OCI-LY7 (cell line): ENCODE measurements around the gene SERPINH1. TPM values are rescaled to one million over a fixed set of nuclear protein-coding genes. Genes with fewer than 3 reads are reported as not detected.

Experiments used
- BruUV-seq: library from RNA; stranded (reverse); fragments of 400-500 nt; replicated peaks from 2 replicates; lab custom pipeline; 2021; lab: Mats Ljungman, UMichigan
- CTCF ChIA-PET: fragments of 300-600 bp; sonication (Branson Sonifier 250); formaldehyde crosslinking; loops from one replicate; lab custom pipeline; 2022; ENCODE audit warnings: antibody characterized with exemption; ENCODE audit not compliant: unreplicated experiment; lab: Charles Lee
- POLR2A ChIA-PET: fragments of 300-600 bp; sonication (Branson Sonifier 250); formaldehyde crosslinking; loops from one replicate; lab custom pipeline; 2022; ENCODE audit warnings: antibody characterized with exemption; lab: Charles Lee
- DNase-seq: peaks from one replicate; pipeline ENCODE4 v3.0.0-alpha.2; 2015; ENCODE audit warnings: low spot score
- H2AFZ ChIP-seq: fragments of 200-600 bp; sonication (generic), shearing (Covaris generic); 2 replicates; pipeline ENCODE4 v1.6.1; 2014; ENCODE audit warnings: mild to moderate bottlenecking, antibody characterized with exemption, low read length, moderate library complexity
- H3K27ac ChIP-seq: fragments of 200-600 bp; sonication (generic); 2 replicates; pipeline ENCODE4 v1.5.1; 2014; ENCODE audit warnings: mixed run types, low read depth, mild to moderate bottlenecking, moderate library complexity, low read length, inconsistent platforms; ENCODE audit not compliant: poor library complexity, severe bottlenecking
- H3K36me3 ChIP-seq: fragments of 200-600 bp; sonication (generic); 2 replicates; pipeline ENCODE4 v1.6.1; 2014; ENCODE audit warnings: mild to moderate bottlenecking, antibody characterized with exemption, low read length, moderate library complexity, mixed read lengths; ENCODE audit not compliant: insufficient read depth
- H3K4me1 ChIP-seq: fragments of 200-600 bp; sonication (generic); 2 replicates; pipeline ENCODE4 v1.5.1; 2014; ENCODE audit warnings: mild to moderate bottlenecking, low read length; ENCODE audit not compliant: insufficient read depth, poor library complexity, severe bottlenecking
- H3K4me2 ChIP-seq: fragments of 200-600 bp; sonication (generic); 2 replicates; pipeline ENCODE4 v1.6.1; 2014; ENCODE audit warnings: mild to moderate bottlenecking, low read length
- H3K4me3 ChIP-seq: fragments of 200-600 bp; sonication (generic); 2 replicates; pipeline ENCODE4 v1.5.1; 2014; ENCODE audit warnings: mild to moderate bottlenecking, low read depth, low read length; ENCODE audit not compliant: poor library complexity, severe bottlenecking
- H3K79me2 ChIP-seq: fragments of 200-600 bp; sonication (generic); 2 replicates; pipeline ENCODE4 v1.6.1; 2016; ENCODE audit warnings: low read depth, mild to moderate bottlenecking, low read length, moderate library complexity, mixed read lengths; ENCODE audit not compliant: insufficient read depth
- H3K9me2 ChIP-seq: fragments of 200-600 bp; sonication (generic); 2 replicates; pipeline ENCODE4 v1.6.1; 2016; ENCODE audit warnings: mild to moderate bottlenecking, low read length, mixed read lengths; ENCODE audit not compliant: insufficient read depth
- H3K9me3 ChIP-seq: fragments of 200-600 bp; sonication (generic); 2 replicates; pipeline ENCODE4 v1.6.1; 2014; ENCODE audit warnings: mild to moderate bottlenecking, mixed run types, low read length, mixed read lengths
- H4K20me1 ChIP-seq: fragments of 200-600 bp; sonication (generic); 2 replicates; pipeline ENCODE4 v1.6.1; 2014; ENCODE audit warnings: mild to moderate bottlenecking, antibody characterized with exemption, low read length, moderate library complexity, mixed read lengths; ENCODE audit not compliant: insufficient read depth
- CTCF ChIP-seq: fragments of 200-600 bp; sonication (generic); conservative IDR thresholded peaks from 2 replicates; pipeline ENCODE4 v1.5.1; 2014; ENCODE audit warnings: mild to moderate bottlenecking, antibody characterized with exemption, low read length, moderate library complexity, mixed read lengths
- EZH2phosphoT487 ChIP-seq: fragments of 200-600 bp; sonication (generic); IDR thresholded peaks from 2 replicates; pipeline ENCODE4 v1.6.1; 2018; ENCODE audit warnings: low read depth, borderline replicate concordance, mild to moderate bottlenecking, mixed run types, antibody characterized with exemption, low read length, moderate library complexity, mixed read lengths
- intact Hi-C: fragments of 100-400 bp; cut with micrococcal nuclease; formaldehyde crosslinking; loops from one replicate; pipeline ENCODE4 v1.10.0; 2022; ENCODE audit not compliant: unreplicated experiment
- total RNA-seq, 2 experiments: library from RNA; depleted of rRNA in 1 of 2; stranded (reverse); fragments of >200 nt in 1 of 2; shearing (Covaris generic) in 1 of 2; gene quantifications; 2 replicates each; pipeline ENCODE4 v1.2.3, GENCODE V29; 2014 to 2022

The SERPINH1 gene
- total RNA-seq, 2 experiments from 2014 or later, result not detected

GRCh38 chr11:75541193-75542087, 20.6 kb upstream of the SERPINH1 start:
- H3K4me3 ChIP-seq, result no peak overlapping the region
- H3K4me1 ChIP-seq, result peaks cover 12% of the 10 kb centered on the region
- no peaks in the 10 kb centered on the region for H4K20me1 ChIP-seq
- no peak overlapping the region for H3K27ac ChIP-seq
- CTCF ChIA-PET, result no interaction called here
- POLR2A ChIA-PET, result no interaction called here
- no peak overlapping the region for H2AFZ ChIP-seq
- DNase-seq, result no peak
- no peaks in the 10 kb centered on the region for H3K36me3 ChIP-seq
- TF ChIP-seq CTCF (no peak), EZH2phosphoT487 (no peak)
- no peaks in the 10 kb centered on the region for H3K9me2 ChIP-seq
- BruUV-seq, result no TSS peak
- H3K4me2 ChIP-seq, result no peak overlapping the region
- H3K79me2 ChIP-seq, result no peaks in the 10 kb centered on the region
- H3K9me3 ChIP-seq, result no peaks in the 10 kb centered on the region
- intact Hi-C loops, result no loop called here

- no peak overlapping the region for H3K4me2 ChIP-seq
- H3K36me3 ChIP-seq, result no peaks in the 10 kb centered on the region
- intact Hi-C loops, result no loop called here
- BruUV-seq, result no TSS peak
- no peaks in the 10 kb centered on the region for H3K9me3 ChIP-seq
- no peak overlapping the region for H3K27ac ChIP-seq
- POLR2A ChIA-PET, result no interaction called here
- H4K20me1 ChIP-seq, result no peaks in the 10 kb centered on the region
- DNase-seq, result no peak
- H3K9me2 ChIP-seq, result no peaks in the 10 kb centered on the region
- H2AFZ ChIP-seq, result no peak overlapping the region
- peaks cover 8% of the 10 kb centered on the region for H3K4me1 ChIP-seq
- CTCF ChIA-PET, result no interaction called here
- H3K4me3 ChIP-seq, result no peak overlapping the region
- no peaks in the 10 kb centered on the region for H3K79me2 ChIP-seq
- TF ChIP-seq EZH2phosphoT487 (no peak), CTCF (no peak)
These were observed 20.0 kb upstream of the SERPINH1 start for GRCh38 chr11:75542088-75542438.

GRCh38 chr11:75543806-75544205, 18.2 kb upstream of the SERPINH1 start:
- H3K9me3 ChIP-seq, result no peaks in the 10 kb centered on the region
- no peak overlapping the region for H3K4me2 ChIP-seq
- TF ChIP-seq EZH2phosphoT487 (no peak), CTCF (no peak)
- H3K36me3 ChIP-seq, result no peaks in the 10 kb centered on the region
- no peak overlapping the region for H3K27ac ChIP-seq
- intact Hi-C loops, result no loop called here
- H2AFZ ChIP-seq, result no peak overlapping the region
- no peaks in the 10 kb centered on the region for H3K4me1 ChIP-seq
- H3K79me2 ChIP-seq, result no peaks in the 10 kb centered on the region
- no peak overlapping the region for H3K4me3 ChIP-seq
- ChIA-PET POLR2A (interaction anchor here (0.6 kb wide), 1 partner anchor 76 kb away, joined by 7 read pairs; no protein-coding TSS in a partner anchor), CTCF (interaction anchor here (0.6 kb wide), 1 partner anchor 10 kb away, joined by 3 read pairs; no protein-coding TSS in a partner anchor)
- no peak for DNase-seq
- BruUV-seq, result no TSS peak
- no peaks in the 10 kb centered on the region for H4K20me1 ChIP-seq
- no peaks in the 10 kb centered on the region for H3K9me2 ChIP-seq
